HG02852 (cell line): ENCODE measurements around the gene CITED1.
"Not testable (repeated sequence)": the region's sequence is repeated elsewhere in the genome, so short reads cannot be mapped to it uniquely, and the experiment has no call there.

Experiments
- ATAC-seq: cut with Tn5 transposase; IDR thresholded peaks from one replicate; pipeline ENCODE4 v1.9.1; 2021; ENCODE audit warnings: mild to moderate bottlenecking, moderate library complexity; ENCODE audit not compliant: unreplicated experiment

CITED1 gene, protein sequence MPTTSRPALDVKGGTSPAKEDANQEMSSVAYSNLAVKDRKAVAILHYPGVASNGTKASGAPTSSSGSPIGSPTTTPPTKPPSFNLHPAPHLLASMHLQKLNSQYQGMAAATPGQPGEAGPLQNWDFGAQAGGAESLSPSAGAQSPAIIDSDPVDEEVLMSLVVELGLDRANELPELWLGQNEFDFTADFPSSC

DNA sequence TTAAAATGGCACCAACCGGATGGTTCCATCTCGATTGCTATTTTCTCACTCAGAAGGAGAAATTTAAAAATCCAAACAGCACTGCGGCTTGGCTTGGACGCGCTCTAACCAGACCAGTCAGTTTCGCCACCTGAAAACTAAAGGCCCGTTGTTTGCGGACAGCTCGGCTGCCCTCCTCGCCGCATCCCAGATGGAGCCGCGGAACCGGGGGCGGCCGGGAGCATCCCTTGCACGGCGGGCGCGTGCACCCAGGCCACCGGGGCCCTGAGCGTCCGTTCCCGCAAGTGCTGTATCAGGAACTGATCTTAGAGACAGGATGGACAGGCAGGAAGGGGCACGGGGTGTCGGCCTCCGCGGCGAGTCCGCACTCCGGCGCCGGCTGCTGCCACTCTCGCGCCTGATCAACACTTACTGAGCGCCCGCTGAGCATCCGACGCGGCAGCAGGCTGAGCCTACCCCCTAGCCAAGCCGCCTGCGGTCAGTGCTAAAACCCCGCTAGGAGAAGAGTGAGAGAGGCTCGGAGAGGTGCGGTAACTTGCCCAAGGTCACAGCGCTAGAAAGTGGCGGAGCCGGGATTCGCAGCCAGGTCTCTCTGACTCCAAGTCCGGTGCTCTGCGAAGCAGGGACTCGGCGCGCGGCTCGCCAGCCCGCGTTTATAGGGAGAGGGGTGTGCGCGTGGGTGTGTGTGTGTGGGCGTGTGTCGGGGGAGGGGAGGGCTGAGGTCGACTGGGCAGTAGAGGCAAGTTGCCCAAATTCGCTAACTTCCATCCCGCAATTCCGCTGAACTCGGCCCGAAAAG is at the start of gene CITED1:
CITED1 (minus strand) TSS at position 629 of the 799 bp plus-strand sequence. CDS start 3,045 bp downstream, outside the sequence.
- no peak for ATAC-seq

DNA sequence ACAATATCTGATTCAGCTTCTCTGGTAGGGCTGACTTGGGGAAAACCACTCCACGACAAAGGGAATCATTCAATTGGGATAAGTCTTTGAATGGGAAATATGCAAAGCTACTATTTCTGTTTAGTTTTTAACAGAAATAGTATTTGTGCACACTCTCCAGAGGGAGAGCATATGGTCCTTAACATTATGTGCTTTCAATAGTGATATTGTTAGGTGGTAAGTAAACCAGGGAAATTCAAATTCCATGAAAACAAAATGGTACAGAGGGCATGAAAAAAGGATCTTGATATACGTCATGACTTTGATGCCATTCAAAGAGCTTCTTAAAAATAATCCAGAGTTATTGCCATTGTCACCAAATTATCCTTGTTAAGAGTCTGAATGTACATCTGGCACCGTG is 47.1 kb upstream of the CITED1 start:
- ATAC-seq = no peak

DNA sequence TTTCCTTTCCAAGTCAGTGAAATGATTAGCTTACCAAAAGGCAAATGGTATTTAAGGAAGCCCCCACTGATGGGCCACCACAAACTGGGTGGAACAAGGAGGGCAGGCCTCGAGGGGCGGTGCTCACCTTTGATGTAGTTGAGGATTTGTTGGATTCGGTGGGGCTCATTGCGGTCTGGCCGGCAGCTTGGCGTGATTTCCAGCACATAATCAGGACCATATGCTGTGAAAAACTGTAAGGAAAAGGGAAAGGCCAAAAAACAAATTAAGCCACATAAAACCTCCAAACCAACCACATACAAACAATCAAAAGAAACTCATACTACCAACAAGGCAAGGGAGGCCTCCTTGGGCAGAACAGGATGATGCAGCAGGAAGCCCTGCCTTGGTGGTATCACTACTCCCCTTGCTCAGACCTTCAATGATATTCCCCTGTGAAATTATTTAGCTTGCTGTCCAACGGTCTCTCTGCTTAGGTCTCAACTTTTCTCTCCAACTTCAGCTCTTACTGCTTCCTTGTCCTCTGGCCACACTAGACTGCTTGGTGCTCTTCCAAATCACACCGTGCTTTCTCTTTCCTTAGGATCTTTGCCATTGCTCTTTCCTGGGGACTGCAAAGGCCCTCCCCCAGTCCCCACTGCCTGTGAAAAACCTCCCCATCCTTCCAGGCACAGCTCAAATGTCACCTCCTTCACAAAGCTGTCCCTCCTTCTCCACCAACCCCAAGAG is 46.1 kb upstream of the CITED1 start:
- ATAC-seq = no peak

DNA sequence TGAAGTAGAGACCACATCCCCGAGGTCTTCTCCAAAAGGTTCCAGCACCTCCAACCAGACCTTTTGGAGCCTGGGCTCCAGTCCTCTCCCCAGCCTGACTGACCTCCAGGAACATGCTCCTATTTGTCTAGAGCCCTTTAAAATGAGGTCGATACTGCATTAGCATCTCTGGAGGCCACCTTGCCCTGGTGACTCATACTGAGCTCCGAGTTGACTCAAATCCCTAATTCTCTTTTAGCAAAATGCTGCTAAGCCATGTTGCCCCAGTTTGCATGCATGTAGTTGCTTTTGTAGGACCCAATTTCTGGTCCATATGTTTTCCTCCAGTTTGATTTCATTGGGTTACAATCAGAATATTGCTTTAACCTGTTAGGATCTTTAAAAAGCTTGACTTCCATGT is 43.5 kb upstream of the CITED1 start:
- ATAC-seq = peak; percentile 97

DNA sequence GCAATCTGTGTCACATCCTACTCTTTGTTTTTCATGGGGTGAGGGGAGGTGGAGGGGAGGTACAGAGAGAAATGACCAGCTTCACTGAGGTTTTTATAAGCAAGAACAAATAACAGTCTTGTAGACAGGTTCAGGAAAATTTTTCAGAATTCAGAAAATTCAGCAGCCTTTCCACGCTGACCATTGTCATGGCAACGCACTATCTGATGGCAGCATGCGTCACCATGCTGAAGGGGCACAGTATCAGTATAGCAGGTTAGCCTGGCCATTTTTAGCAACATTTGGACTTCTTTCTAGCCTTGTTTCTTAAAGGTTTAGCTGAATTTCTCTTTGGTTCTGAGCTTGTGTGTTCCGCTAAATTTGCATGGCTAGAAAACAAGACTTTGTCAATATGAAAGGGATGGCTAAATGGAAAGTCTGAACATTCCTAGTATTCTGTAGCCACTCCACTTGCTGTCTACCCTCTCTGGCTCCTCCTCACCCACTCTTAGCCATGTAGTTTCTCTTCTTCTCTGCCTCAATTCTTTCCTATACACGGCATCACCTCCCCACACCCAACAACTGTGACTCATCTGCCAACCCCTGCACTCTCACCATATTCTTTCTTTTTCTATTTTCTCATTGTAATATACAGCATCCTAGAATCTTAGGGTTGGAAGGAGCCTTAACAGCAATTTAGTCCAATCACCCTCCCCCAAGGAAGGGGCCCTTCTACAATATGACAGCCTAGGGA is 42.7 kb upstream of the CITED1 start:
- peak; percentile 13 for ATAC-seq

DNA sequence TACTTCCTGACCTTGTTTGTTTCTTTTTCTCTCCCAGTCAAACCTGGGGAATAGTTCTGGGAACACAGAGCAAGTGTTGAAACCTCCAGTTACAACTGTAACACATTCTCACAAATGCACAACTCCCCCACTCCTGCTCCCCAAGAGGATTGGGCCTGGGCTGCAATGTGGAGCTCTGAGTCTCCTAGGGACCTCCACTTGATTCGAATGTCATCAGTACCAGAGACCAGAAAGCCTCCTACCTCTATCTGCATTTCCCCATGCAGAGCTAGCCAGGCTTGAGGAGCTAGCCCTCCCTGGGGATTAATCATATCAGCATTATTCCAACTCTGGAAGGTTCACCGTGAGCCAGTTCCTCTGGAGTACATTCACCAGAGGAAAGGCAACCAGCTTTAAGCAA is 41.7 kb upstream of the CITED1 start:
- ATAC-seq = no peak

DNA sequence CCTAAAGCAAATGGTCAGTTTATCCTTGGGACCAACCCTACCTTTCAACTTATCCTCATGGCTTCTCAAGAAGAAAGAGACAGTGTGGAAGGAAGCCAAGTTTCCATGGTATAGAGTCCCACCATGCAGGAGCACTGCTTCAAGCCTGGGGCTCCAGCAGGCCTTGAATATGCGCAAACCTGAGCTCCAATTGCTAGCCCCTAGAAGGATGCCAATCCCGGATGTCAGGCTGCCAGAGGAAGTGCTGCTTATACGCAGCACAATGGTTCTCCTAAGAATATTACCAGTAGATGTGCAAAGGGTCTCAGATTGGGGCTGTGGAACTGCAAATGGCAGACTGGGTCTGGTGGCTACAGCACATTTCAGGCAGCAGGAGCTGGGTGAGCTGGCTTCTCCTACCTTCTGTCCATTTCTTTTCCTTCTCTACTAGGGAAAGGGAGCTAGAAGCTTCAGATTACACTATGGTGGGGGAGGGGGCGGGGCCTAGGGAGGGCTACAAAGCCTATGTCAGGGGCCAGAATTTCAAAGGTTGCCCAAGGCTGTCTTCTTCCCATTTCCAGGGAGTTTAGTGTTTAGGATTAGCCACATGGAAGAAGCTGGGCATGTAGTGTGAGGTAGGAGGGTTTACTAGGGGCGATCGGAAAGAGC is 40.7 kb upstream of the CITED1 start:
- no peak for ATAC-seq

DNA sequence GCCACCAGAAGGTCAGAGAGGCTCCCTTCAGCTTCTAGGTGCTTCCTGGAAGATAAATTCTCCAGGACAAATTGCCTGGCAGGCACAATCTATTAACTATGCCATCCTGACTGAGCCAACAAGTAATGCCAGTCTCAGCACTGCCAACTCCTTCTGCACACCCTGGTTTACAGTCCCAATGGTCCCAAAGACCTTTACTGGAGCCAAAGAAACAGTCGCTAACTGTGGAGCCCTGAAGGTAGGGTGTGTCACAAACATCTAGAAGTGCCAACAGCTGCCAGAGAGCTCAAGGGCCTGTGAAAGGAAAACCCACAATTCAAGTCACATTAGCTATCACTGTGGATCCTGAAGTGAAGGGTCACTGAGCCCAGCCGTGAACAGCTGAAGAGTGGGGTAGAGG is 34.9 kb upstream of the CITED1 start:
- no peak for ATAC-seq

DNA sequence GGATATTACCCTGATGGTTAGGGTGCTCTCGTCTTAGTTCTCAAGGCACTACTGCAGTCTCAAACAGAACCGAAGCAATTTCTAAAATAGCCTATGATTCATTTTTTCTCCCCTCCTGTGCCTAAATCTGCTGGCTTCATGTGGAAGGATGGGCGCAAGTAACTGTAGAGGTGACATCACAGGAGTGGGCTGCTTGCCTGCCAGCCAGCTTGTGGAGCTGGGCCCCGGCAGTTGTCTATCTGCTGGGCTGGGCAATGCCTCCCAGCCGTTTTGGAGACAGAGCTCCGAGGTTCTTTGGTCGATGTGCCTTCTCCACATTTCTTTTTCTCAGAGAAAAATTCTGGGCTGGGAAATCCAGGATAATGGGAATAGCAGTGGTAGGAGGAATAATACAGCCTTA is 34.3 kb upstream of the CITED1 start:
- no peak for ATAC-seq

DNA sequence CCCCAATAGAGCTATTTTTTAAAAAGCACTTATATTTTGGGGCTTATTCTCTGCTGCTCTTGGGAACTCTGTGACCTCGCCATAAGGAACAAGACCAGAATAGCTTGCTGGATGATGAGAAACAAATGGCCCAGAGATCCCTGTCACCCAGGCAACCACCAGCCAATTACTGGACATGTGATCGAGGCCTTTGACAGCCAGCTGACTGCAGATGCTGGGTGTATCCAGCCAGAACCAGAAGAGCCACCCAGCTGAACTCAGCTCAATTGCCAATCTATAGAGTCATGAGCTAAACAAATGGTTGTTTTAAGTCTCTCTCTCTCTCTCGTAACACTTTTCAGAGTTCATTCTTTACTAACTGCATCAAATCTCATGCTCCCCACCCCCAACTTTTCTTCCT is 24.4 kb upstream of the CITED1 start:
- no peak for ATAC-seq

DNA sequence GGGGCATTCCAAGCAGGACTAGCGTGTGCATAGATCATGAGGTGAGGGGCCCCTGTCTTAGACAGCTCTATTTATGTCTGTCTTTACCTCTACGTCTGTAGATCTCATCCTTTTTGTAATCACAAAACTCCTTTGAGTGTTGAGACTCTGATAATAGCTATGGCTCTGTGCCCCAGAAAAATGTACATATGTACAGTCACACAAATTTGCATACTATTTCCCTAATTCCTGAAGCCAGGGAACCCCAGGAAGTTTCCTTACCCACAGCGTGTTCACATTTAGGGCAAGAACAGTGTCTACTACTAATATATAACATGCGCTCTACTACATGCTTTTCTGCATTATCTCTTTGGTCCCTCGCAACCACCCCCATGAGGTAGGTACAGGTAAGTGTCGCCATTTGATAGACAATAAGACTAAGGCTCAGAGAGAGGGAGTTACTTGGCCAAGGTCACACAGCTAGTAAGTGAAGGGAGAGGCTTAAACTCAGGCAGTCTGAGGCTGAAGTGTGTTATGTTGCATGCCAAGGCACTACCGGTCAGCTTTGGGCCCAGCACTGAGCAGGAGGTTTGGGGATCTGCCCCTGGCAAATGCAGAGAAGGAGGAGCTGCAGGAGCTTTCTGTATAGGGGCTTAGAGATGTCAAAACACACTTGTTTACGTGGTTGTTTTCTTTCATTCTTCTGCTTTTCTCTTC is 21.0 kb upstream of the CITED1 start:
- no peak for ATAC-seq

DNA sequence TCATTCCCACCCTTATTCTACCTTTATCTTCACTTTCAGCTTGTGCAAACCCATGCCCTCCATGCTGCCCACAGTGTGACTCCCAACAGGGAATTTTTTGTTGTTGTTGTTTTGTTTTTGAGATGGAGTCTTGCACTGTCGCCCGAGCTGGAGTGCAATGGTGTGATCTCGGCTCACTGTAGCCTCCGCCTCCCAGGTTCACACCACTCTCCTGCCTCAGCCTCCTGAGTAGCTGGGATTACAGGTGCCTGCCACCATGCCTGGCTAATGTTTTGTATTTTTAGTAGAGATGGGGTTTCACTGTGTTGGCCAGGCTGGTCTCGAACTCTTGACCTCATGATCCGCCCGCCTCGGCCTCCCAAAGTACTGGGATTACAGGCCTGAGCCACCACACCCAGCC is 13.9 kb upstream of the CITED1 start:
- ATAC-seq = not testable (repeated sequence)

DNA sequence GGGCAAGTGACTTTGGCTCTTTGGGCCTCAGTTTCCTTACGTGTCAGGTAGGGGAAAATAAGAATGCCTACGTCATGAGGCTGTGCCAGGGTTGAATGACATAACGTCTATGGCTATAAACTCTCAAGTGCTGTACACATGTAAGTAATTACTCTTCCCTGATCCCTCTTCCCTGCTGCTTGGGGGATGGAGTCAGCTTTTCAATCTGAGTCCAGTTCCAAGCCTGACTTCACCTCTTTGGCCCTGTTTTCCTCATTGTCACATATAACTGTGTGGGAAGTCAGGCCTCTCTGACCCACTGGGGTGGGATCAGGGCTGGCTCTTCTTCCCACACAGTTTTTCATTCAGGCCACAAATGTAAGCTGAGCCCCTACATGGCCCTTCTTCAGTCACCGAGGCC is 11.4 kb upstream of the CITED1 start:
- ATAC-seq = no peak

DNA sequence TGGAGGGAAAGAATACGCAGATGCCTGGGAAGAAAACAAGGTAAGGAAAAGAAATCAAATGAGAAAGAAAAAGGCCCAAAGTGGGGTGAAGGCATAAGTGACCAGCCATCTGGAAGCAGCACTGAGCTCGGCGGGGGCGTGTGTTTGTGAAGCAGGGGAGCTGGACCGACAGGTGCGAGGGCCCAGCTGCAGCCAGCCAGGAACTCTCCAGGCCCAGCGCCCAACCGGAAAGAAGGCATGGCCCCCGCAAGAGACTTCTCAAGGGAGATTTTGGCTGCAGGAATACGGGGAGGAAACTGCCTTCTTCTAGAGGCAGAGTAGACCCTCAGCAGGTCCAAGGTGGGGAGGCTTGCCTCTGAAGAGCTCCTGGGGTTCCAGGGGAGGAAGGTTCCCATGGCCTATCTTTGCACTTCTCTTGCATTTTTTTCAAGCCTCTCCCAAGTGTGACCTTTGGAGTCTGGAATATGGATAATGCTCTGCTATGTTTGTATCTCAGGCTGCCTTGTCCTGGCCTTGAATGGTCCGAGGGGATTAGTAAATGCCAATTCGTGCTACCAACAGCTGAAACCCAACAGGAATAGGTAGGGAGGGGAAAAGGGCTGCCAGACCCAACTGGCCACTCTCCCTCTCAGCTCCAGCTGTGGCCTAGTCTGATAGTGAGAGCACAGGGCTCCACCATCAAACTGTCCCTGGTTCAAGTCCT is 10.8 kb upstream of the CITED1 start:
- no peak for ATAC-seq

DNA sequence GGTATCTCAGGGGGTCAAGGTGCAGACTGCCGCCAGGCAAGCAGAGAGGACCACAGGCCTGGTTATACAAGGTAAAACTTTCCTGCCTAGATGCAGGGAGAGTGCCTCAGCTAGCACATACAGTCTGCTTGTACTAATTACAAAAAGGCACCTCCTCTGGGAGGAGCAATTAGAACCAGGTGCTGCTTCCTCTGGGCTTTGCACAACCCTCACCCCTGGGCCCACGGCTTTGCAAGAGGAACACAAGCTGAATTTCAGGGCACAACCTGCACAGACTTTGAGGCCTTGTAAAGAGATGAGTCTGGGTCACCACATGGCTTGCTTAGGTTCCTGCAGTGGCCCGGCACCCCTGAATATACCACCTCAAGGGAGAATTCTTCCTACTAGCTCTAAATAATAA is 9.2 kb upstream of the CITED1 start:
- ATAC-seq = no peak

DNA sequence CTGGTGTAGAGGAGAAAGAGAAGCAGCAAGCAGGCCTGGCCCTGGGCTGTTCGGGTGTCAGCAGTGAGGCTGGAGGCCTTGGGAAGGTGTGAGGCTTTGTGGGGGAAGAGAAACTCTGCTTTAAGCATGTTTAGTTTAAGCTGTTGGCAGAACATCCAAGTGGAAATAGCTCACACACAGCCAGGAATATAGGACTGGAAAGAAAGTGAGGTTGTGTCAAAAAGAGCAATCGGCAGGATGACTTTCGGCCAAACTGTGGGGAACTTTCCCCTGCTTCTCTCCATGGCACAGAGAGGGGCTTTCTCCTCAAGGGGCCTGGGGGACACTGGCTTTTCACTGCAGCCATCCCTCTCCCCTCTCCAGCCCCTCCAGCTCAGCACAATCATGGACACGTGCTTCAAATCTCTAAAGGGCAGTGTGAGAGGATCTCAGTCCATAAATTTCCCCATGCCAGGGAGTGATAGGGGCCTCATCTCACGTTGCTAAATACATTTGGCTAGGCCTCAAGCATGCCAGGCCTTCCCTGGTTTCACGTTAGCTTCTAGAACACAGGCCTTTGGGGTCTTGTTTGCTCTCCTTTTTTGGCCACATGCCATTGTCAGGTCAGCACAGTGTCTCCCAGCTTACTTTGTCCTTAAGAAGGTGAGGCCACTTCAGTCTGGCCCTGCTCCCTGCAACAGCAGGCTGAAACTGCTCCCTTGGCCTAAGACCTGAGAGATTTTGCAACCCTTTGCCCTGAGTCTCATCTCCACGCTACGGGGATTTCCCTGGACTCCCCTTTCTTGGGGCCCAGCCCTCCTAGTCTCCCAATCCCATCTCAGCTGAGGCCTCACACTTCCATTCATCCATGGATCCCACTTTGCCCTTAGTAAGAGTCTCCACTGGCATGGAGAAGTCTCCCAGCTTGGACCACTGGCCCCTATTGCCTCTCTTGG is 8.3 kb upstream of the CITED1 start:
- ATAC-seq = no peak

DNA sequence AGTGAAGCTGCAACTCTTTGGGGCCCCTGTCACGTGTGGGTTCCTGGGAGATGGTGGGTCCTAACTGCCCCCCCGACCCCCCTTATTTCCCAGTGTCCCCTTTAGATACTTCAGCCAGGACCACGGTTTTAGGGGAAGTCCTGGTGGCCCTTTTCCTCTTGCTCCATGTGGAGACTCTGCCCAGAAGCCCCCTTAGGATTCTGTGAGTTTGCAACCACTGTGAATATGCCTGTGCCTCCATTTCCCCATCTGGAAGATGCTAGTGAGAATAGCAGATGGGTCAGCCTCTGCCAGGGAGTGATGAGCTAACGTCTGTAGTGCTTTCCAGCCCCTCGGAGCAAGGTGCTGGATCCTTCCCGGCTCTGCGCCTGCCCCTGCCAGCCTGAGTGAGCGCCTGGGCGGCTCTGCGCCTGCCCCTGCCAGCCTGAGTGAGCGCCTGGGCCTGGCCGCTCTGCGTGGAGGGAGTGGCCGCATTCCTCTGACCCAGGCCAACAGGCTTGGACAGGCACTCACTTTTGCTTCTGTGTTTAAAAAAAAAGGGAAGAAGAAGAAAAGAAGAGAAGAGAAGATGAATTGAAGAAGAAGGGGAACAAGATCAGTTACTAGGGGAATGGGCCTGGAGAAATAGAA is 6.7 kb upstream of the CITED1 start:
- no peak for ATAC-seq
